ENCODE results near the gene RFPL3.

GRCh38 chr22:32340411-32340810, 17.3 kb upstream of the RFPL3 start:
- TF ChIP-seq CTCF (IDR thresholded peaks at IDR 0.05), result no peak
- no peak for TF ChIP-seq POLR2AphosphoS5 (IDR thresholded peaks at IDR 0.05; ENCODE audit: insufficient read depth in 1 of 2, low read depth in 1 of 2)
